PC-3 (cell line): ENCODE results near the gene SHANK3. TPM values are rescaled to one million over a fixed set of nuclear protein-coding genes. Genes with fewer than 3 reads are reported as not detected.

Experiments
- ATAC-seq: fragments of 200-7000 bp; cut with Tn5 transposase; 2 replicates; pipeline ENCODE4 v1.9.1; 2020; ENCODE audit warnings: mild to moderate bottlenecking, moderate library complexity
- BruUV-seq: library from RNA; stranded (reverse); fragments of 400-500 nt; replicated peaks from 2 replicates; lab custom pipeline; 2021; lab: Mats Ljungman, UMichigan
- CTCF ChIA-PET: fragments of 300-600 bp; sonication (Branson Sonifier 250); formaldehyde crosslinking; loops from one replicate; lab custom pipeline; 2022; ENCODE audit warnings: antibody characterized with exemption; lab: Charles Lee
- POLR2A ChIA-PET: fragments of 300-600 bp; sonication (Branson Sonifier 250); formaldehyde crosslinking; loops from one replicate; lab custom pipeline; 2022; ENCODE audit warnings: antibody characterized with exemption; ENCODE audit not compliant: unreplicated experiment; lab: Charles Lee
- DNase-seq: peaks from one replicate; pipeline ENCODE4 v3.0.0-alpha.2; 2015
- H2AFZ ChIP-seq: fragments of 300-600 bp; sonication (generic); 2 replicates; pipeline ENCODE4 v1.6.0; 2016; ENCODE audit warnings: antibody characterized with exemption, low read length
- H3F3A ChIP-seq: fragments of 300-600 bp; sonication (generic); one replicate; pipeline ENCODE4 v1.6.0; 2017; ENCODE audit warnings: antibody characterized with exemption, low read length, control low read depth, mild to moderate bottlenecking; ENCODE audit not compliant: unreplicated experiment
- H3K27ac ChIP-seq: fragments of 300-600 bp; sonication (generic); 2 replicates; pipeline ENCODE4 v1.5.1; 2016; ENCODE audit warnings: mild to moderate bottlenecking, low read length
- H3K27me3 ChIP-seq: fragments of 300-600 bp; sonication (generic); 2 replicates; pipeline ENCODE4 v1.6.1; 2016; ENCODE audit warnings: low read length, mixed read lengths
- H3K36me3 ChIP-seq: fragments of 300-600 bp; sonication (generic); 2 replicates; pipeline ENCODE4 v1.6.1; 2016; ENCODE audit warnings: low read depth, mixed run types, low read length, mixed read lengths
- H3K4me1 ChIP-seq: fragments of 300-600 bp; sonication (generic); 2 replicates; pipeline ENCODE4 v1.5.1; 2016; ENCODE audit warnings: low read length; ENCODE audit not compliant: insufficient read depth
- H3K4me2 ChIP-seq: fragments of 300-600 bp; sonication (generic); 2 replicates; pipeline ENCODE4 v1.6.0; 2016; ENCODE audit warnings: low read length
- H3K4me3 ChIP-seq: fragments of 300-600 bp; sonication (generic); 2 replicates; pipeline ENCODE4 v1.5.1; 2016; ENCODE audit warnings: mild to moderate bottlenecking, low read length, mixed read lengths
- H3K79me2 ChIP-seq: fragments of 300-600 bp; sonication (generic); 2 replicates; pipeline ENCODE4 v1.6.1; 2017; ENCODE audit warnings: low read length, mixed read lengths
- H3K9ac ChIP-seq: fragments of 300-600 bp; sonication (generic); 2 replicates; pipeline ENCODE4 v1.6.0; 2016; ENCODE audit warnings: mild to moderate bottlenecking, low read length
- H3K9me2 ChIP-seq: fragments of 300-600 bp; sonication (generic); replicated peaks from 2 replicates; pipeline ENCODE4 v1.6.1; 2016; ENCODE audit warnings: mixed run types, low read length, mixed read lengths
- H3K9me3 ChIP-seq: fragments of 300-600 bp; sonication (generic); 2 replicates; pipeline ENCODE4 v1.6.1; 2016; ENCODE audit warnings: low read length, mixed read lengths
- H4K20me1 ChIP-seq: fragments of 300-600 bp; sonication (generic); 2 replicates; pipeline ENCODE4 v1.6.1; 2016; ENCODE audit warnings: low read length, mixed read lengths
- CTCF ChIP-seq: fragments of 300-600 bp; sonication (generic); conservative IDR thresholded peaks from 2 replicates; pipeline ENCODE4 v1.5.1; 2017; ENCODE audit warnings: antibody characterized with exemption, low read depth, mild to moderate bottlenecking, low read length
- EZH2 ChIP-seq: fragments of 300-600 bp; sonication (generic); IDR thresholded peaks from one replicate; pipeline ENCODE4 v1.6.1; 2017; ENCODE audit warnings: antibody characterized with exemption, mild to moderate bottlenecking, low read length; ENCODE audit not compliant: unreplicated experiment
- EZH2phosphoT487 ChIP-seq: fragments of 300-600 bp; sonication (generic); IDR thresholded peaks from 2 replicates; pipeline ENCODE4 v1.6.1; 2018; ENCODE audit warnings: mild to moderate bottlenecking, antibody characterized with exemption, low read length, borderline replicate concordance
- intact Hi-C: fragments of 100-400 bp; cut with micrococcal nuclease; formaldehyde crosslinking; loops from 2 replicates; pipeline ENCODE4 v1.9.0; 2023
- total RNA-seq: library from RNA; depleted of rRNA; stranded (reverse); fragments of >200 nt; gene quantifications from 2 replicates; pipeline ENCODE4 v1.2.3, GENCODE V29; 2014

SHANK3 gene
- total RNA-seq, 1 experiment from 2014 or later: 3.7 TPM

GRCh38 chr22:50698546-50698945 lies 25.9 kb downstream of the SHANK3 start:
- H3K27ac ChIP-seq: no peak overlapping the region
- H3K4me3 ChIP-seq: no peak overlapping the region

GRCh38 chr22:50699001-50699755 lies 26.6 kb downstream of the SHANK3 start:
- ChIA-PET POLR2A (no interaction called here), CTCF (no interaction called here)

More at GRCh38 chr22:50698546-50698945, 25.9 kb downstream of the SHANK3 start:
- intact Hi-C loops: no loop called here
- no peak overlapping the region for H3K4me2 ChIP-seq
- no peaks in the 10 kb centered on the region for H3K36me3 ChIP-seq
- no peaks in the 10 kb centered on the region for H3K9me2 ChIP-seq
- ChIA-PET CTCF (no interaction called here), POLR2A (no interaction called here)
- no peaks in the 10 kb centered on the region for H3K79me2 ChIP-seq
- no peaks in the 10 kb centered on the region for H4K20me1 ChIP-seq
- ATAC-seq (no peak), DNase-seq (no peak)
- no TSS peak for BruUV-seq
- H3F3A ChIP-seq: no peaks in the 10 kb centered on the region
- H3K9ac ChIP-seq: no peak overlapping the region
- TF ChIP-seq CTCF (no peak), EZH2 (no peak), EZH2phosphoT487 (no peak)
- H3K9me3 ChIP-seq: no peaks in the 10 kb centered on the region
- no peak overlapping the region for H2AFZ ChIP-seq
- H3K27me3 ChIP-seq: no peaks in the 10 kb centered on the region
- H3K4me1 ChIP-seq: no peaks in the 10 kb centered on the region; the same call in 1 of the 2 replicates

More at GRCh38 chr22:50699001-50699755, 26.6 kb downstream of the SHANK3 start:
- no peak for ATAC-seq
- Histone ChIP-seq H3K4me1 (no peaks in the 10 kb centered on the region; the same call in 1 of the 2 replicates), H2AFZ (no peak overlapping the region), H3K27me3 (no peaks in the 10 kb centered on the region), H3F3A (no peaks in the 10 kb centered on the region), H3K27ac (no peak overlapping the region), H4K20me1 (no peaks in the 10 kb centered on the region), H3K9me2 (no peaks in the 10 kb centered on the region), H3K4me3 (no peak overlapping the region), H3K9ac (no peak overlapping the region), H3K4me2 (no peak overlapping the region), H3K9me3 (no peaks in the 10 kb centered on the region), H3K79me2 (no peaks in the 10 kb centered on the region), H3K36me3 (no peaks in the 10 kb centered on the region)
- BruUV-seq: no TSS peak
- DNase-seq: no peak
- intact Hi-C loops: no loop called here
- no peak for TF ChIP-seq EZH2
- no peak for TF ChIP-seq EZH2phosphoT487
- no peak for TF ChIP-seq CTCF
